A549 (cell line): ENCODE measurements around the gene ATF7IP.

Experiments
- BHLHE40 ChIP-seq: IDR thresholded peaks from 2 replicates; pipeline ENCODE4 v1.6.1; 2012; ENCODE audit warnings: low read depth, low read length, inconsistent platforms
- CBX8 ChIP-seq: fragments of 200-600 bp; sonication (generic); IDR thresholded peaks from 2 replicates; pipeline ENCODE4 v1.6.1; 2016
- E2F6 ChIP-seq: IDR thresholded peaks from 2 replicates; pipeline ENCODE4 v1.6.1; 2012; ENCODE audit warnings: low read depth, borderline replicate concordance
- EP300 ChIP-seq, 2 experiments: fragments of >200 bp; sonication (Bioruptor Twin); formaldehyde crosslinking; IDR thresholded peaks; 2 replicates in 1 of 2; 3 replicates in 1 of 2; pipeline ENCODE4 v1.6.1; 2016 to 2017
- JUNB ChIP-seq: fragments of >200 bp; sonication (Bioruptor Twin); formaldehyde crosslinking; IDR thresholded peaks from 2 replicates; pipeline ENCODE4 v1.6.1; 2016
- POLR2AphosphoS2 ChIP-seq: conservative IDR thresholded peaks from 2 replicates; pipeline ENCODE4 v1.6.1; 2012; ENCODE audit warnings: low read length, improper control_type of control experiment, inconsistent platforms
- RFX5 ChIP-seq: fragments of 450-650 bp; IDR thresholded peaks from 2 replicates; pipeline ENCODE4 v1.7.1; 2014; ENCODE audit warnings: antibody characterized with exemption, mild to moderate bottlenecking, moderate library complexity

GRCh38 chr12:14452865-14453264 lies 87.4 kb downstream of the ATF7IP start:
- TF ChIP-seq RFX5 (no peak), POLR2AphosphoS2 (no peak), EP300 (IDR thresholded peaks at IDR 0.05) (no peak), E2F6 (no peak), CBX8 (no peak), BHLHE40 (no peak), JUNB (no peak)
